Left ventricle myocardium inferior (tissue), 1 donor: Measurements from ENCODE around the gene TRIO. TPM values are rescaled to one million over a fixed set of nuclear protein-coding genes. Genes with fewer than 3 reads are reported as not detected.

Source experiments
- DNase-seq: peaks from one replicate; pipeline ENCODE4 v3.0.0-alpha.2; 2020
- H3K27ac ChIP-seq: fragments of 200-600 bp; replicated peaks from 2 replicates; pipeline ENCODE4 v1.8.0; 2021
- H3K27me3 ChIP-seq: fragments of 200-600 bp; 2 replicates; pipeline ENCODE4 v1.8.0; 2021; ENCODE audit warnings: low read depth
- H3K36me3 ChIP-seq: fragments of 200-600 bp; 2 replicates; pipeline ENCODE4 v1.8.0; 2021
- H3K4me1 ChIP-seq: fragments of 200-600 bp; 2 replicates; pipeline ENCODE4 v1.8.0; 2021
- H3K4me3 ChIP-seq: fragments of 200-600 bp; 2 replicates; pipeline ENCODE4 v1.8.0; 2021; ENCODE audit warnings: mild to moderate bottlenecking, moderate library complexity
- H3K9me3 ChIP-seq: fragments of 200-600 bp; replicated peaks from 2 replicates; pipeline ENCODE4 v1.8.0; 2021
- CTCF ChIP-seq: fragments of 200-600 bp; IDR thresholded peaks from 2 replicates; pipeline ENCODE4 v1.8.0; 2021; ENCODE audit warnings: antibody characterized with exemption, mild to moderate bottlenecking, borderline replicate concordance
- intact Hi-C: fragments of 100-400 bp; cut with micrococcal nuclease; formaldehyde crosslinking; loops from one replicate; pipeline ENCODE4 v1.11.0; 2022
- total RNA-seq: library from RNA; stranded (reverse); fragmentation: NEBNext Ultra II Directional; extraction: Animal tissue kit (Norgen Biotek cat#: 25700); gene quantifications from one replicate; pipeline ENCODE4 v1.2.1, GENCODE V29; 2021
- donor health status: DM: no; HTN: yes; CAD: no; lungs with severe emphysema.

Gene TRIO
- total RNA-seq, 1 donor from 2014 or later, result 52.8 TPM

GRCh38 chr5:14316471-14316870 is 173.3 kb downstream of the TRIO start:
- DNase-seq, result peak; percentile 22
- Histone ChIP-seq H3K27me3 (no peaks in the 10 kb centered on the region), H3K4me3 (no peak overlapping the region), H3K9me3 (no peaks in the 10 kb centered on the region), H3K36me3 (peaks cover 39% of the 10 kb centered on the region), H3K27ac (no peak overlapping the region), H3K4me1 (peaks cover 14% of the 10 kb centered on the region)
- TF ChIP-seq CTCF, result no peak
- intact Hi-C loops, result no loop called here

GRCh38 chr5:14319102-14319501 is 176.0 kb downstream of the TRIO start:
- intact Hi-C loops, result no loop called here
- H3K4me1 ChIP-seq, result peaks cover 8% of the 10 kb centered on the region
- no peaks in the 10 kb centered on the region for H3K27me3 ChIP-seq
- no peak overlapping the region for H3K27ac ChIP-seq
- H3K36me3 ChIP-seq, result peaks cover 29% of the 10 kb centered on the region
- no peak for TF ChIP-seq CTCF
- no peaks in the 10 kb centered on the region for H3K9me3 ChIP-seq
- DNase-seq, result no peak
- H3K4me3 ChIP-seq, result no peak overlapping the region

GRCh38 chr5:14321936-14322335 is 178.8 kb downstream of the TRIO start:
- peaks cover 17% of the 10 kb centered on the region for H3K4me1 ChIP-seq
- DNase-seq, result no peak
- no peaks in the 10 kb centered on the region for H3K27me3 ChIP-seq
- H3K36me3 ChIP-seq, result peaks cover 21% of the 10 kb centered on the region
- H3K4me3 ChIP-seq, result no peak overlapping the region
- intact Hi-C loops, result no loop called here
- no peak for TF ChIP-seq CTCF
- no peak overlapping the region for H3K27ac ChIP-seq
- no peaks in the 10 kb centered on the region for H3K9me3 ChIP-seq

GRCh38 chr5:14322437-14323187 is 179.5 kb downstream of the TRIO start:
- no peak for TF ChIP-seq CTCF
- peaks cover 17% of the 10 kb centered on the region for H3K4me1 ChIP-seq
- H3K9me3 ChIP-seq, result no peaks in the 10 kb centered on the region
- H3K27ac ChIP-seq, result no peak overlapping the region
- no peak overlapping the region for H3K4me3 ChIP-seq
- peaks cover 14% of the 10 kb centered on the region for H3K36me3 ChIP-seq
- intact Hi-C loops, result no loop called here
- no peak for DNase-seq
- no peaks in the 10 kb centered on the region for H3K27me3 ChIP-seq

GRCh38 chr5:14323466-14323865 is 180.3 kb downstream of the TRIO start:
- DNase-seq, result no peak
- no peak for TF ChIP-seq CTCF
- no peaks in the 10 kb centered on the region for H3K27me3 ChIP-seq
- H3K27ac ChIP-seq, result no peak overlapping the region
- peaks cover 17% of the 10 kb centered on the region for H3K4me1 ChIP-seq
- no peak overlapping the region for H3K4me3 ChIP-seq
- H3K36me3 ChIP-seq, result peaks cover 11% of the 10 kb centered on the region
- intact Hi-C loops, result no loop called here
- H3K9me3 ChIP-seq, result no peaks in the 10 kb centered on the region
